Activated CD4-positive, alpha-beta T cell treated with anti-CD3 and anti-CD28 coated beads for 24 hours (primary cell): Measurements from ENCODE around the gene LRRC15.

Source experiments
- DNase-seq, 2 donors: peaks; one replicate each; pipeline ENCODE4 v3.0.0-alpha.2; 2020; ENCODE audit warnings: low read depth in 2 of 2

LRRC15 gene

DNA sequence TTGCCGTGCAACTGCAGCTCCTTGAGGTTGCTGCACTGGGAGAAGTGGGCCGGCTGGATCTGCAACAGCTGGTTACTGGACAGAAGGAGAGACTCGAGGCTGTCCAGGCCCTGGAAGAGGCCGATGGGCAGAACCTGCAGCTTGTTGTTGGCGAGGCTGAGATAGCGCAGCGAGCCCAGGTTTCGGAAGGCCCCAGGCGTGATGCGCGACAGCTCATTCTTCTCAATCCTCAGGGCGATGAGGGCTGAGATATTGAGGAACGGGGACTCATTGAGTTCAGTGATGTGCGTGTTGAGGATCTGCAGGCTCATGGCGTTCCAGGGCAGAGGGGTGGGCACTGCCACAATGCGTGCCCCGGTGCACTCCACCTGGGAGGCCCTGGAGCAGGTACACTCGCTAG lies 9.0 kb downstream of the LRRC15 start:
- DNase-seq, result no peak

DNA sequence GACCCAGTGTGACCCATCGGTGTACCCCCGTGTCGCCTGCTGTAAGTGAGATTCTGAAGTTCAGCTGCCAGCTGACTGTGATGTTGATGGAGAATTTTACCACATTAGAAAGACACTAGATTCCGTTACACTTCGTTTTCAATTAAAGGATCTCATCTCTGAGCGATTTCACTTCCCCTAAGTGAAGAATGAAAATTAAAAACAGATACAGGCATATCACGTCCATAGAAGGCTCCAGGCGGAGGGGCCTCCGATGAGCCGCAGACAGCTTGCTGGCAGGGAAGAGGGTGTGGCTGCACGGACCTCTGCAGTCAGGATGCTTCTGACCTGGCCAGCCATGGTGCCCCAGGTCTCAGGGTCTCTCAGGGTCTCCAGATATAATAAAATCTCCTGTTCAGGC lies 11.9 kb downstream of the LRRC15 start:
- DNase-seq, result no peak

DNA sequence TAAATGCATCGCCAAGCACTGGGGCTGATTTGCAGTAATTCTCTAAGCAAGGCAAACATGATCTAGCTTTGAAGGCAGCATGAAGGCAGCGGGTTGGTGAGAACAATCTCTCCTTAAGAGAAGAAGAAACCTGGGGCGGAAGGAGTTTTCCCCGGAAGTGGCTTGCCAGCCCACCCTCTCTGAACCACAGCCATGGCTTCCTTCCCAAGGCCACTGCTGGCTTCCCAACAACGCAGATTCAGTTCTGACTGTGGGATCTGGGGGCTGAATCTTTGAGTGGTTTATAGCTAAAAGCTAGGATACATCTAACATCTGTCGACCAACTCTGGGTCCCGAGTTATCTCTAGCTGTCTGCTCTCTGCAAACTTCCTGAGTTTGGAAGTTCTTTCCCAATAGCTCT lies 14.2 kb downstream of the LRRC15 start:
- no peak for DNase-seq

DNA sequence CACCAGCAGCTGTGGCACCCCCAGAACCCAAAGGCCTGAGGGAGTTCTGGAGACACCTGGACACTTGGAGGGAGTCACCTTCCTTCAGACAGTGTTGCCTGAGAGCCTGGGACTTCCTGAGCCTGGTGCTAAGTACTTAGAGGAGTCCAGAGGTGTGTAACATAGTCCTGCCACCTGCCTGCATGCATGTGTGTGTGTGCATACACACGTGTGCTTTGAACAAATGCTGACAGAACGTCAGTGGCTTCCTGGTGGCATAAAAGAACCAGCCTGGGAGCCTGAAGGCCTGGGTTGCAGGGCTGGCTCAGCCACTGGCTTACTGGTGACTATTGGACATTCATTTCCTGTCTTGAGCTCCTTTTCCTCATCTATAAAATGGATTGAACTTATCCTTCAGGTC lies 15.2 kb downstream of the LRRC15 start:
- no peak for DNase-seq

DNA sequence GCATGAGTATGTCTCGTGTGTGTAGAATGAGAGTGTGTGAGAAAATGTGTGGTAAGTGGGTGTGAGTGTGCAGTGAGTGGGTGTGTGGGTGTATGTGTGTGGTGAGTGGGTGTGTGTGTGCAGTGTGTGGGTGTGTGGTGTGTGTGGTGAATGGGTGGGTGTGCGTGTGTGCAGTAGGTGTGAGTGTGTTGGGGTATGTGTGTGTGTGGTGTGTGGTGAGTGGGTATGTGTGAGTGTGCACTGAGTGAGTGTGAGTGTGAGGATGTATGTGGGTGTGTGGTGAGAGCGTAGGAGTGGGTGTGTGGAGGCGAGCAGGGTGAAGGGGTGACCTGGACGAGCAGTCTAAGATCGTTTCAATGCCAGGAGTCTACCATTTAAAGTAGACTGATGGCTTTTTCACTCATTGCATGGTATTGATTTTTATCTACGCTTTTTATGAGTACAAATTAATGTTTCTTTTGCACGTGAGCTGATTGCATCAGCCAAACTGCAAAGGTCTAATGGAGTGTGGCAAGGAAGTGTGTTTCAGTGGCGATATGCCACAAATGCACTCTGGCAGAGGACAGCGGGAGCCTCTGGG lies 16.8 kb downstream of the LRRC15 start:
- DNase-seq, result no peak

DNA sequence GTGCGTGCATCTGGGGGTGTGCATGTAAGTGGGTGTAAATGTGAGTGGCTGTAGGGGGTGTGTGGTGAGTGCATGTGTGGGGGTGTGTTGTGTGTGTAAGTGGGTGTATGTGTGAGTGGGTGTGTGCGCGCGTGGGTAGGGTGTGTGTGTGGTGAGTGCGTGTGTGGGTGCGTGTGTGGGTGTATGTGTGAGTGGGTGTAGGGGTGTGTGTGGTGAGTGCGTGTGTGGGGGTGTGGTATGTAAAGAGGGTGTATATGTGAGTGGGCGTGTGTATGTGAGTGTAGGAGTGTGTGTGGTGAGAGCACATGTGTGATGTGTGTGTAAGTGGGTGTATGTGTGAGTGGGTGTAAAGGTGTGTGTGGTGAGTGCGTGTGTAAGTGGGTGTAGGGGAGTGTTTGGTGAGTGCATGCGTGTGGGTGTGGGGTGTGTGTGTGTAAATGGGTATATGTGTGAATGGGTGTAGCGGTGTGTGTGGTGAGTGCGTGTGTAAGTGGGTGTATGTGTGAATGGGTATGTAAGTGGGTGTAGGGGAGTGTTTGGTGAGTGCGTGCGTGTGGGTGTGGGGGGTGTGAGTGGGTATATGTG lies 17.5 kb downstream of the LRRC15 start:
- no peak for DNase-seq

DNA sequence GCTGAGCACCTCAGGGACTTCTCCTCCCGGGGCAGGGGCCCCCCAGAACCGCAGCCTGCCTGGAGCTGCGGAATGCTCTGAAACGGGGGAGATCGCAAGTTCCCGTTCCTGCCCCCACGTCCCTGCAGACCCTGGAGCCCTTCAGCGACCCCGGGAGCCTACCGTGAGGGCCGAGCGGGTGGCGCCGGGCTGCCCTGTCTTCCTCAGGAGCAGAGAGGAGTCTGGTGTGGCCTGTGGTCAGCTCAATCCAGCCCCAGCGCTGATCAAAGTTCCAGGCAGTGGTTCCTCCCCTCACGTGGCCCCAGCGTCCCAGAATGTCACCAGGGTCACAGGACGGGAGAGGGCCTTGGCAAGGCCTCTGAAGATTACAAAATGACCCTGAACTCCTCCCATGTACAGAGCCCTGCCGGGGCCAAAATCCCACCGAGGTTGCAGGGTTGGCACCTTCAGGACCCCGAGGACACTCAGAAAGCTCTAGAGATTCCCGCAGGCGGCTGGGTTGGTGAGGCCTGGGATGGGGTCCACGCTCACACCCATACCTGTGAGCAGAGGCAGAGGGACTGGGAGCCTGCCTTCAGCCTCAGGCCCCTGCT lies 18.4 kb downstream of the LRRC15 start, which contains the start of gene CPN2:
Gene CPN2 (minus strand): TSS at position 249 of the 593 bp plus-strand sequence. CDS start 8,626 bp downstream, outside the sequence.
- no peak for DNase-seq

DNA sequence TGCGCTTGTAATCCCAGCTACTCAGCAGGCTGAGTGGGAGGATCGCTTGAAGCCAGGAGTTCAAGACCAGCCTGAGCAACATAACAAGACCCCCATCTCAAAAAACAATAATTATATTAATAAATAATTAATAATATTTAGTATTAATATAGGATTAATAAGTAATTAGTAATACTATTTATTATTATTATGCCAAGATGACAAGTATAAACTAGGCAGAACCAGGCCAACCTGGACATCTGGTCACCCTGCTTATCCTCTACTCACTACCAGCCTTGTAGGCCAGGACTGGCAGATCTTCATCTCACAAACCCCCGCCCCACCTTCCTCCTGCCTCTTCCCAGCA lies 18.8 kb downstream of the LRRC15 start:
- no peak for DNase-seq

DNA sequence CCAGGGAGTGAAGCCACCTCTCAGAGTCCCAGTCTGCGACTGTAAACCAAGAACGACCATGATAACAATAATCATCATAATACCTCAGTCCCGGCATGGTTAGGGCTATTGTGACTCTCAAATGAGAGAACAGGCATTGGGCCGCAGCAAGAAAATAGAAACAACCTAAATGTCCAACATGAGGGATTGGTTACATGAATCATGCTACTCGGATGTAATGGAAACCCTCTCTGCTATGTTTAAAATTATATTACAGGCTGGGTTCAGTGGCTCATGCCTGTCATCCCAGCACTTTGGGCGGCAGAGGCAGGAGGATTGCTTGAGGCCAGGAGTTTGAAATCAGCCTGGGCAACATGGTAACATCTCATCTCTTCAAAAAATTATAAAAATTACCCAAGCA lies 21.2 kb downstream of the LRRC15 start:
- DNase-seq, result no peak

DNA sequence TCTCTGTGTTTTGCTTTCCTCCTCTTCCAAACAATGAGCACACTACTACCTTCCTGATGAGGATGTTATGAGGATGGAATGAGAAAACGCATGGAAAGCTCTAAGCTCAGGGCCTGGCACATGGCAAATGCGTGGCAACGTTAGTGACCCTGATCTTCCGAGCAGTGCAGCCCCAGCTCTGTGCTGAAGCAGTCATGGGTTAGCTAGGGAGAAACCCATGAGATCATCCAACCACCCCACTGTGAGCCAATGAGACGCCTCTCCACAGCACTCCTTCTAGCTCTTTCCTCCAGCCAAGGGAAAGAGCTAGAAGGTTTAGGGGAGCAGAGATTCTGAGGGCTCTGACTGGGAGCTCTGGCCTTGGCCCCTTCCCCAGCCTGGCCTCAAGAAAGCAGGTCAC lies 22.9 kb downstream of the LRRC15 start:
- no peak for DNase-seq

DNA sequence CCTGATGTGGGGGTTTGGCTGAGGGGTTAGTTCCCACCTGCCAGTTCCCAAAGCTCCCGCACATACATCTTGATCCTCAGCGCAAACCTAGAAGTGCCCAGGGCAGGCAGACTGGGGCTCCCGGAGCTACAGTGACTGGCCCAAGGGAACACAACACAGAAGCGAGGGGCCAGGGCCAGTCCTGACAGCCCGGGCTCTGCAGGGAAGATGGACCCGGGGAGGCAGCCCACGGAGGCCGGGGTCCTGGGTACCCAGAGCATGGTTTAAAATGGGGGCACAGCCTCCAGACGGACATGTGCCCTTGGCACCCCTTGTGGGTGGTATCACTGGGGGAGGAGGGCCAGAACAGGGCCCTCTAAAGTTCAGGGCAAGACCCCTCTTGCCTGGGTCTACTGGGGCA lies 23.5 kb downstream of the LRRC15 start:
- DNase-seq, result no peak

DNA sequence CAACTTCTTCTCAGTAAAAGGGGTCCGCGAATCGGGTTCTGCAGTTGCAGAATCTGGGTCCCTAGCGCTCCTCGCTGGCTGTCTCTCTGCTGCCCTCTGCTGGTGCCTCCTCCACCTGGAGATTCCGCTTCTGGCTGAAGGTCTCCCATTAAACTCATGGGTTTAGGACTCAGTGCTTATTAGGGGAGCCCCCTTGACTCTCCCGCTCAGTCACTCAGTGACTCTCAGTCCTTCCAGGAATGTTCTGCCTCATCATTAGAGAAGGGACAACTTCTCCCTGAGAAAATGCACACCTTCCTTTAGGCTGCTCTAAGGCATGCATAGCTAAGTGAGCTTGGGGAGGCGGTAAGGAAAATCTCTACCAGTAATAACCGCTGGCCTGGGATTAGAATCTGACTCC lies 25.5 kb downstream of the LRRC15 start:
- peak; percentile 65 to 67 for DNase-seq

DNA sequence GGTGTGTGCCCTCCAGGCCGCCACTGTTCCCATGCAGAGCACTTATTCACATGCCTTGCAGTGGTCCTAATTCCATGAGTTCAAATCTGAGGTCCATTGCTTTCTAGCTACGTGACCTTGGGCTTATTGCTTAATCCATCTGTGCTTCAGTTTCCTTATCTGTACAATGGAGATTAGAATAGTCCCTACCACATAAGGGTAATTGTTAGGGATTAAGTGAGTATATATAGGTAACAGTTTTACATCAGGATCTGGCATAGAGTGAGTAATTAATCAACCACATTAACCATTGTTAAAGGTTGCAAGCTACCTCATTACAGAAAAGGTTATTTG lies 26.0 kb downstream of the LRRC15 start:
- DNase-seq, result no peak

DNA sequence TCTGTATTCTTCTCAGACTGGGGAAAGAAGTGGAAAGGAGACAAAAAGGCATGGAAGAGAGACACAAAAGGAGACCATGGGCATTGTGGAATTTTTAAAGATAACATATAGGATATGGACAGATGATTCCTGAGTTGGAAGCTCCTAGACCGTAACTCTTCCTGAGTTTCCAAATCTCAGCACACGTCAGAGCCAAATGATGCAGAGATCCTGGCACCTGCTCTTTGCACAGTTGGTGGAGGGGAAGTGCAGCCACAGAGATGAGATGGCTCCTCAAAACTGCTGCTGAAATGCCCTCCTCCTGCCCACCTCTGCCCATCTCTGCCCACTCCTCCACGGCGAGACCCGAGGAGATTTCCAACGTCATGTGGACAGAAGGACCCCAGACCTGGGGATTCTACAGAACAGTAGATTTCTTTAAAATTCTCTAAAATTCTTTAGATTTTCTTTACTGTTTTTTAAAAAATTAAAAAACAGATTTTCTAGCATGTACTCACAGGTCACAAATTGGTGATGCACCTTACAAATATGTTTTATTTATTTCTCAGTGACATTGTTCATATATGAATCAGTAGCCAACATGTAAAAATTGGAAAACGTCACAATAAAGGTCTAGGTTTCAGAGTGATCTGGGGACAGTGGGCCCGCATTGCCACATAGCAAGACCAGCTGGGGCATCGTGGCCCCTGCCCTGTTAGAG lies 26.5 kb downstream of the LRRC15 start:
- no peak for DNase-seq

DNA sequence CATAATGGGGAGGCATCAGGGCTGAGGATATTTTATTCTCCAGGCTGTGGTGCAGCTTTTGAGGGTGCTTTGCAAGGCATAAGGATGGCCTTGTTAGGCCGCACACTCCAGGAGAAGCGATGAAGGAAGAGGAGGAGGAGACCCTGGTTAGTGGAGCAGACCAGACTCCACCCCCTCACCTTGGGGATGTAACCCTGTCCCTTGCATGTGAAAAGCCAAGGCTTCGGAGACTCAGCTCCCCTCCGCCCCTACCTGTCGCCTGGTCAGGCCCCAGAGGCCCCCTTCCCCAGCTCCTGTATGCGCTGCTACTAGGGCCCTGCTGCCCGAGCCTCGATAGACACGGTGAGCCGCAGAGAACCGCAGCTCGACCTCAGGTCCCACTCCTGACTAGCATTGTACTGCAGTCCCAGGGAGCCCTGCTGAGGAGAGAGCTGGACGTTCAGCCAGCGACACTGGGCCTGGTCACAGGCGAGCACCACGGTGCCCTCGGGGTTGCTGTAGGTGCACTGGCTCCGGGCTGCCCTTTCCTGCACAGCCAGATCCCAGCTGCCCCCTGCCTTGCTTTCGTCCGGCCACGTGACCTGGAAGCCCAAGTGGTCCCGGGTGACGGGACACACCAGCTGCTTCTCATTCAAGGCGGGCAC lies 28.7 kb downstream of the LRRC15 start:
- DNase-seq, result no peak

DNA sequence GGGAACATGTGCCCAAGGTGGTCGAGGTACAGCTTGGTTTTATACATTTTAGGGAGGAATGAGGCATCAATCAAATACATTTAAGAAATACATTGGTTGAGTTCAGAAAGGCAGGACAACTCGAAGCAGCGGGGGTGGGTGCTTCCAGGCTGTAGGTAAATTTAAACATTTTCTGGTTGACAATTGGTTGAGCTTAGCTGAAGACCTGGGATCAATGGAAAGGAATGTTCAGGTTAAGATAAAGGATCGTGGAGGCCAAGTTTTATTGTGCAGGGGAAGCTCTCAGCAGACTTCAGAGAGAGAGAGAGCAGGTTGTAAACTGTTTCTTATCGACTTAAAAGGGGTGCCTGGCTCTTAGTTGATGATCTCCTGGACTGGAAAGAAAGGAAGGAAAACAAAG lies 29.7 kb downstream of the LRRC15 start:
- no peak for DNase-seq

DNA sequence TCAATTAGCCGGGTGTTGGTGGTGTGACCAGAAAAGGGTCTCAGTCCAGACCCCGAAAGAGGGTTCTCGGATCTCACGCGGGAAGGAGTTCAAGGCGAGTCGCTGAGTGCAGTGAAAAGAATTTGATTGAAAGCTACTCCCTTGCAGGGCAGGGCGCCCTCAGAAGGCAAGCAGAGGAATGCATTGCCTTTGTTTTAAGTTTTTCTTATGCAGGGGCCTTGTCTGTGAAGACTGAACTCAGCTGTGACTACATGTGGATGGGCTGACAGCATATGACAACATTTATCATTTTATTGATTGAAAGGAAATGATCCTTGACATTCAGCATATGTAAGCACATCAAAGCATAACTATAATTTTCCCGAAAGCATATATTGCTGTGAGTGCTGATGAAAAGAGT lies 30.2 kb downstream of the LRRC15 start:
- no peak for DNase-seq

DNA sequence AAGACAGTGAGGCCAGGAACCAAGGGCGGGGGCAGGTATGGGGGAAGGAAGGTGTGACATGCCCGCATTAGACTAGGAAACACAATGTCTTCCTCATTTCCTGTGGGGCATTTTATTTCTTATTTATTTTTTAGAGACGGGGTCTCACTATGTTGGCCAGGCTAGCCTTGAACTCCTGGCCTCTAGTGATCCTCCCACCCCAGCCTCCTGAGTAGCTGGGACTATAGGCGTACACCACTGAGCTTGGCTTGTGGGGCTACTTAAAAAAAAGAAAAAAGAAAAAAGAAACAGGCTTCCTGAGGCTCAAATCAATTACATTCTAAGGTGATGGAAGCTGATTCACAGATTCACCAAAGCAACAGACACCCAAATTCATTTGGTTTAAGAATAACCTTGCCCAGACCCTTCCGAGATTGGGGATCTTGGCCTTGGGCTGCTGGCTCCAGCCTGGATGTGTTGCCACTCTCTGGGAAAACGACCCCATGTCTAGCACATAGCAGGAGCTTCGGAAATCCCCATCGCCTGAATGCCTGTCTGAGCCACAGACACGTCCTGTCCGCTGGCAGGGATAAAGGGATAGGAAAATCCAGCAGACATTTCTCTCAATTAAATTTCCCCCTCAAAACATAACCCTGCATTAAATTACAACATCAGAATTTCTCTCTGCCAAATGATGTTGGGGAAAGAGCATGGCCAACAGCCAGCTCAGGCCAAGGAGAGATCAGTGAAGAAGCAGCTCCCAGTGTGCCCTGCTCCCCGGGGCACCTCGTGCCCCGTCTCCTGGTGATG lies 31.4 kb downstream of the LRRC15 start:
- DNase-seq, result no peak

DNA sequence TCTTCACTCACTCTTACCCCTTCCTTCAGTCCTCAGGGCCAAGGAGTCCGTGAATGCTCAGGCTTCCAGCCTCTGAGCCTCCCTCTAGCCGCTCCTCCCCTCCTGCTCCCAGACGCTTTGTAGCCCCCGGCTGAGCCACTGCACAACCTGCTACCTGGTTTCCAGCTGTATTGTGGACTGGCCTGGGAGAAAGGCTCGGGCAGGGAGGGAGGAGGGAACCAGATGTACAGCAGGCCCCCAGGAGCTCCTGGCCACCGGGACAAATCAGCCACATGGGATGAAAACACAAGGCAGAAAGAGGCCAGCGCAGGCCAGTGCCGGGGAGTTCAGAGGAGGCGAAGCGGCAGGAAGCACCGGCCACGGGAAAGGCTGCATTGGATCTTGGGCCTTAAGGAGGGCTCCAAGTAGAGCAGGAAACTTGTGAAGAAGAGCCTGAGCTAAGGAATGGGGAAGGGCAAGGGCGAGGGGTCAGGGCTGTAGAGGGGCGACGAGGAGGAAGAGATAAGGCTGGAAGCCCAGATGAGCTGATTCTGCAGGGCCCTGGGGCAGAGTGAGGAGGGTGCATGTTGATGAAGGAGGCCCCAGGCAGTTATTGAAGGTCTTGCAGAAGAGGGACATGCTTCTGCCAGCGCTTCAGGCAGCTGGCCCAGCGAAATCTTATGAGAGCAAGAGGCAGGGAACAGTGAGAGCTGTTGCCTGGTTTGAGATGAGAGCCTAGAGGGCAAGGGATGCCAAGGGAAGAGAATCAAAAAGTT lies 32.8 kb downstream of the LRRC15 start:
- DNase-seq, result no peak

DNA sequence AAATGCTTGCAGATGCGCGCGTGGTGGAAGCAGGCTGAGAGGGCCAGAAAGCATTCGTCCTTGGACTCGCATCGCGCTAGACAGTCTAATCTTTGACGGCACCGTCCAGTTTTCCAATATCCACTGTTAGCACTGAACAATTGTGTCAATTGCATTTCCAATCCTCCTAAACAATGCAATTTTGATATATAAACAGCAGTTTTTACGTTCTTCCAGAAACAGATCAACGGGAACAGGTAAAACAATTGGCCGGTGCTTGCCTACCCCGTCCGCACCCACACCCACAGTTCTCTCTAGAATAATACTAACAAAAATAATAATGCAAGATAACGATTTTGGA lies 35.6 kb downstream of the LRRC15 start:
- DNase-seq, result no peak

DNA sequence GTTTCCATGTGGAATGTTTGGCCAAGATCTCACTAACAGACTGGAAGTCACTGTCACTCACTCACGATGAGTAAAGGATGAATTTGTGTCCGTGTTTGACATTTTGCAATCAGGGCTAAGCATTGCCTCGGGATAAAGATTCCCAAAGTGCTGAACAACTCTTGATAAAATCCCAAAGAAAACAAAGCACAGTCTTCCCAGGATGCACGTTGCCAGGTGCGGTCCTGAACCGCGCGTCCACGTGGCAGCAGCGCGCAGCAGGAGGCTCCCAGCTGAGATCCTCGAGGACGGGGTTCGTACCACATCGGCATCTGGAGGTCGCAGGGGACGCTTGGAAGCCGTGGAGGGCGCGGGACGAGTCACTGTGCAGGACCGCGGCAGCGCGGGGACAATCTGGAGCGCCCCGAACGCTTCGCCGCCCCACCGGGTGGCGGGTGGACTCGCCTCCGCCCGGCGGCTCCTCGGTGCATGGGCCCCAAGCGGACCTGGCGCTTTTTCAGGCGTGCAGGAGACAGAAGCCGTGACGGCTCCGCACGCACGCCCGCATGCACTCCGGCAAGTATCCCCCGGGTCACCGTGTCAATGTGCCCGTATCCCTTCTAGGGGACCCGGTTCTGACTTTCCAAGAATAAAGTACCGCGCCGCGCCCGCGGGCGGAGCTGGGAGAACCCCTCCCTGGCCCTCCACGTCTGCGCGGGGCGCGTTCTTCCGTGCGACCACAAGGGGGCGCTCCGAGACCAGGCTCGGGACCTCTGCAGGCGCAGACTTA lies 36.1 kb downstream of the LRRC15 start:
- peak; percentile 87 for DNase-seq
